DND-41 (cell line): ENCODE results near the gene TMCO1.

Experiments
- CTCF ChIP-seq: IDR thresholded peaks from 2 replicates; pipeline ENCODE4 v1.5.1; 2012; ENCODE audit warnings: borderline replicate concordance, low read length, moderate library complexity, mild to moderate bottlenecking; ENCODE audit not compliant: poor library complexity, severe bottlenecking; ENCODE audit errors: extremely low read depth
- EZH2 ChIP-seq: IDR thresholded peaks from 3 replicates; pipeline ENCODE4 v1.6.1; 2012; ENCODE audit warnings: borderline replicate concordance, low read depth, mild to moderate bottlenecking, moderate library complexity, low read length, inconsistent platforms; ENCODE audit not compliant: severe bottlenecking

- no peak for TF ChIP-seq CTCF
- TF ChIP-seq EZH2: no peak
Observed at GRCh38 chr1:165695031-165695430, 73.6 kb downstream of the TMCO1 start.
